ENCODE measurements around the gene PBX2. TPM values are rescaled to one million over a fixed set of nuclear protein-coding genes. Genes with fewer than 3 reads are reported as not detected.
"Not testable (repeated sequence)": the region's sequence is repeated elsewhere in the genome, so short reads cannot be mapped to it uniquely, and the experiment has no call there.

PBX2 gene
- total RNA-seq, 3 donors from 2014 or later: 32.3 to 61.6 (median 48.5) TPM

GRCh38 chr6:32212076-32212760 is 22.2 kb upstream of the PBX2 start:
- DNase-seq (ENCODE audit: low spot score in 2 of 2): no peak
- H3K4me1 ChIP-seq: no peaks in the 10 kb centered on the region

GRCh38 chr6:32211432-32211831 is 21.4 kb upstream of the PBX2 start:
- H3K36me3 ChIP-seq; H3K4me3 ChIP-seq; H3K4me1 ChIP-seq; intact Hi-C loops (cut with DNase I; ENCODE audit: low total_unique reads); H3K9me3 ChIP-seq; DNase-seq (ENCODE audit: low spot score in 2 of 2); H3K27me3 ChIP-seq: not testable (repeated sequence)
- peak overlapping the region in 1 of 2 donors; percentile 8 for H3K27ac ChIP-seq

More at GRCh38 chr6:32212076-32212760, 22.2 kb upstream of the PBX2 start:
- Histone ChIP-seq H3K27me3 (no peaks in the 10 kb centered on the region), H3K4me3 (no peak overlapping the region), H3K27ac (peak overlapping the region; percentile 8 to 45), H3K36me3 (no peaks in the 10 kb centered on the region), H3K9me3 (no peaks in the 10 kb centered on the region)
- TF ChIP-seq CTCF (IDR thresholded peaks at IDR 0.05) (no peak), POLR2A (IDR thresholded peaks at IDR 0.05) (no peak), POLR2AphosphoS5 (IDR thresholded peaks at IDR 0.05) (no peak)
- intact Hi-C loops (cut with DNase I; ENCODE audit: low total_unique reads): no loop called here

GRCh38 chr6:32210191-32210601 is 20.2 kb upstream of the PBX2 start:
- DNase-seq (ENCODE audit: low spot score in 2 of 2): no peak
- Histone ChIP-seq H3K36me3 (no peaks in the 10 kb centered on the region), H3K27me3 (no peaks in the 10 kb centered on the region), H3K4me1 (no peaks in the 10 kb centered on the region), H3K4me3 (no peak overlapping the region), H3K9me3 (no peaks in the 10 kb centered on the region), H3K27ac (no peak overlapping the region)
- intact Hi-C loops (cut with DNase I; ENCODE audit: low total_unique reads): no loop called here
- no peak for TF ChIP-seq CTCF (IDR thresholded peaks at IDR 0.05)
- no peak for TF ChIP-seq POLR2A (IDR thresholded peaks at IDR 0.05)
- TF ChIP-seq POLR2AphosphoS5 (IDR thresholded peaks at IDR 0.05): no peak

GRCh38 chr6:32208996-32209395 is 19.0 kb upstream of the PBX2 start:
- Histone ChIP-seq H3K4me1 (no peaks in the 10 kb centered on the region), H3K27ac (no peak overlapping the region), H3K9me3 (no peaks in the 10 kb centered on the region), H3K36me3 (no peaks in the 10 kb centered on the region), H3K4me3 (no peak overlapping the region), H3K27me3 (no peaks in the 10 kb centered on the region)
- no peak for DNase-seq (ENCODE audit: low spot score in 2 of 2)
- TF ChIP-seq CTCF (IDR thresholded peaks at IDR 0.05) (no peak), POLR2AphosphoS5 (IDR thresholded peaks at IDR 0.05) (no peak), POLR2A (IDR thresholded peaks at IDR 0.05) (no peak)
- intact Hi-C loops (cut with DNase I; ENCODE audit: low total_unique reads): no loop called here

- no peaks in the 10 kb centered on the region for H3K9me3 ChIP-seq
- no peak for TF ChIP-seq CTCF (IDR thresholded peaks at IDR 0.05)
- no peak for TF ChIP-seq POLR2A (IDR thresholded peaks at IDR 0.05)
- TF ChIP-seq POLR2AphosphoS5 (IDR thresholded peaks at IDR 0.05): no peak
- no peaks in the 10 kb centered on the region for H3K27me3 ChIP-seq
- no peak overlapping the region for H3K4me3 ChIP-seq
- intact Hi-C loops (cut with DNase I; ENCODE audit: low total_unique reads): no loop called here
- DNase-seq (ENCODE audit: low spot score in 2 of 2): no peak
- no peak overlapping the region for H3K27ac ChIP-seq
- H3K36me3 ChIP-seq: no peaks in the 10 kb centered on the region
- no peaks in the 10 kb centered on the region for H3K4me1 ChIP-seq
These were observed 14.3 kb upstream of the PBX2 start for GRCh38 chr6:32204268-32204715.

Measured in breast epithelium (tissue), 4 donors.